Subcutaneous abdominal adipose tissue (tissue), 5 donors: ENCODE results near the gene GTF2IRD1.
"Not testable (repeated sequence)": the region's sequence is repeated elsewhere in the genome, so short reads cannot be mapped to it uniquely, and the experiment has no call there.

Experiments
- H3K27ac ChIP-seq: one replicate; pipeline ENCODE4 v1.7.0; 2013; ENCODE audit warnings: low read depth, mild to moderate bottlenecking, inconsistent platforms, low read length, moderate library complexity
- H3K27me3 ChIP-seq, 5 donors: one replicate each; pipeline ENCODE4 v1.7.0; 2013; ENCODE audit warnings: low read length in 5 of 5, inconsistent platforms in 1 of 5; ENCODE audit not compliant: control insufficient read depth in 5 of 5, insufficient read depth in 4 of 5
- H3K36me3 ChIP-seq, 5 donors: one replicate each; pipeline ENCODE4 v1.7.0; 2013; ENCODE audit warnings: low read length in 5 of 5; ENCODE audit not compliant: control insufficient read depth in 5 of 5, insufficient read depth in 5 of 5
- H3K4me1 ChIP-seq, 5 donors: one replicate each; pipeline ENCODE4 v1.7.0; 2013; ENCODE audit warnings: low read length in 5 of 5, mild to moderate bottlenecking in 3 of 5, moderate library complexity in 1 of 5; ENCODE audit not compliant: control insufficient read depth in 5 of 5, insufficient read depth in 5 of 5
- H3K4me3 ChIP-seq, 5 donors: one replicate each; pipeline ENCODE4 v1.7.0; 2013; ENCODE audit warnings: low read length in 5 of 5, low read depth in 1 of 5
- H3K9ac ChIP-seq, 5 donors: one replicate each; pipeline ENCODE4 v1.7.0; 2013; ENCODE audit warnings: low read length in 5 of 5, mild to moderate bottlenecking in 4 of 5, moderate library complexity in 3 of 5
- H3K9me3 ChIP-seq, 5 donors: one replicate each; pipeline ENCODE4 v1.7.0; 2013; ENCODE audit warnings: low read length in 5 of 5; ENCODE audit not compliant: control insufficient read depth in 5 of 5
- donor health status: healthy.
- donor health status: healthy.
- donor health status: healthy.
- donor health status: healthy.
- donor health status: healthy.

GTF2IRD1 gene

GRCh38 chr7:74523015-74523414 is 69.3 kb downstream of the GTF2IRD1 start:
- Histone ChIP-seq H3K36me3 (peaks cover 0 to 47% (median 30%) of the 10 kb centered on the region in 5 donors), H3K9ac (no peak overlapping the region), H3K27me3 (no peaks in the 10 kb centered on the region), H3K9me3 (peaks cover 0 to 5% (median 3%) of the 10 kb centered on the region in 5 donors), H3K4me3 (no peak overlapping the region), H3K4me1 (no peaks in the 10 kb centered on the region), H3K27ac (no peak overlapping the region)

- H3K4me3 ChIP-seq: no peak overlapping the region
- no peak overlapping the region for H3K27ac ChIP-seq
- peaks cover 0 to 5% (median 3%) of the 10 kb centered on the region in 5 donors for H3K9me3 ChIP-seq
- no peaks in the 10 kb centered on the region for H3K27me3 ChIP-seq
- H3K4me1 ChIP-seq: no peaks in the 10 kb centered on the region
- H3K36me3 ChIP-seq: peaks cover 0 to 33% (median 20%) of the 10 kb centered on the region in 5 donors
- no peak overlapping the region for H3K9ac ChIP-seq
Measured at GRCh38 chr7:74525140-74525539, 71.4 kb downstream of the GTF2IRD1 start.

GRCh38 chr7:74525881-74526280 is 72.2 kb downstream of the GTF2IRD1 start:
- H3K4me3 ChIP-seq: no peak overlapping the region
- no peak overlapping the region for H3K27ac ChIP-seq
- H3K27me3 ChIP-seq: no peaks in the 10 kb centered on the region
- H3K9me3 ChIP-seq: peaks cover 0 to 5% (median 3%) of the 10 kb centered on the region in 5 donors
- H3K9ac ChIP-seq: no peak overlapping the region
- no peaks in the 10 kb centered on the region for H3K4me1 ChIP-seq
- H3K36me3 ChIP-seq: peaks cover 0 to 35% (median 23%) of the 10 kb centered on the region in 5 donors

- H3K27ac ChIP-seq: no peak overlapping the region
Measured at GRCh38 chr7:74526780-74527179, 73.1 kb downstream of the GTF2IRD1 start.

GRCh38 chr7:74527842-74528241 is 74.1 kb downstream of the GTF2IRD1 start:
- no peaks in the 10 kb centered on the region for H3K4me1 ChIP-seq
- H3K27ac ChIP-seq: no peak overlapping the region
- no peaks in the 10 kb centered on the region for H3K9me3 ChIP-seq
- H3K9ac ChIP-seq: no peak overlapping the region
- no peaks in the 10 kb centered on the region for H3K27me3 ChIP-seq
- H3K4me3 ChIP-seq: no peak overlapping the region
- H3K36me3 ChIP-seq: peaks cover 0 to 38% (median 16%) of the 10 kb centered on the region in 5 donors

More at GRCh38 chr7:74526780-74527179, 73.1 kb downstream of the GTF2IRD1 start:
- Histone ChIP-seq H3K27me3 (no peaks in the 10 kb centered on the region), H3K4me3 (no peak overlapping the region), H3K36me3 (peaks cover 0 to 33% (median 18%) of the 10 kb centered on the region in 5 donors), H3K9ac (no peak overlapping the region), H3K4me1 (no peaks in the 10 kb centered on the region), H3K9me3 (peaks cover 0 to 4% (median 2%) of the 10 kb centered on the region in 5 donors)

- H3K36me3 ChIP-seq: peaks cover 0 to 43% (median 18%) of the 10 kb centered on the region in 5 donors
- not testable (repeated sequence) for H3K9ac ChIP-seq, H3K27me3 ChIP-seq, H3K4me3 ChIP-seq, H3K27ac ChIP-seq, H3K4me1 ChIP-seq, H3K9me3 ChIP-seq
Measured at GRCh38 chr7:74528773-74529172, 75.1 kb downstream of the GTF2IRD1 start.

- H3K36me3 ChIP-seq: peaks cover 0 to 49% (median 29%) of the 10 kb centered on the region in 5 donors
- H3K9ac ChIP-seq: no peak overlapping the region
- no peaks in the 10 kb centered on the region for H3K4me1 ChIP-seq
- H3K4me3 ChIP-seq: no peak overlapping the region
- no peaks in the 10 kb centered on the region for H3K27me3 ChIP-seq
- H3K27ac ChIP-seq: no peak overlapping the region
- H3K9me3 ChIP-seq: no peaks in the 10 kb centered on the region
Measured at GRCh38 chr7:74535951-74536356, 82.2 kb downstream of the GTF2IRD1 start.

GRCh38 chr7:74541937-74542336 is 88.2 kb downstream of the GTF2IRD1 start:
- H3K27me3 ChIP-seq, H3K4me1 ChIP-seq, H3K4me3 ChIP-seq, H3K27ac ChIP-seq, H3K9me3 ChIP-seq, H3K9ac ChIP-seq: not testable (repeated sequence)
- peaks cover 0 to 23% (median 19%) of the 10 kb centered on the region in 5 donors for H3K36me3 ChIP-seq

- Histone ChIP-seq H3K4me1 (no peaks in the 10 kb centered on the region), H3K27me3 (no peaks in the 10 kb centered on the region), H3K9me3 (peaks cover 0 to 10% (median 4%) of the 10 kb centered on the region in 5 donors), H3K27ac (no peak overlapping the region), H3K4me3 (no peak overlapping the region), H3K9ac (no peak overlapping the region), H3K36me3 (peaks cover 0 to 26% (median 16%) of the 10 kb centered on the region in 5 donors)
Measured at GRCh38 chr7:74542558-74543117, 88.9 kb downstream of the GTF2IRD1 start.

GRCh38 chr7:74544706-74545469 is 91.2 kb downstream of the GTF2IRD1 start:
- H3K27me3 ChIP-seq: no peaks in the 10 kb centered on the region
- peaks cover 0 to 10% (median 5%) of the 10 kb centered on the region in 5 donors for H3K4me1 ChIP-seq
- H3K9ac ChIP-seq: no peak overlapping the region
- no peak overlapping the region for H3K27ac ChIP-seq
- peaks cover 0 to 14% (median 10%) of the 10 kb centered on the region in 5 donors for H3K36me3 ChIP-seq
- peaks cover 0 to 10% (median 4%) of the 10 kb centered on the region in 5 donors for H3K9me3 ChIP-seq
- no peak overlapping the region for H3K4me3 ChIP-seq
